H9 (cell line): ENCODE results near the gene WNT4. TPM values are rescaled to one million over a fixed set of nuclear protein-coding genes. Genes with fewer than 3 reads are reported as not detected.

Experiments used
- DNase-seq: peaks from one replicate; pipeline ENCODE4 v3.0.0-alpha.2; 2017
- H2AFZ ChIP-seq: one replicate; pipeline ENCODE4 v1.6.1; 2013; ENCODE audit warnings: mild to moderate bottlenecking, low read length, control low read depth, moderate library complexity
- H2AK5ac ChIP-seq: 2 replicates; pipeline ENCODE4 v1.6.1; 2013; ENCODE audit warnings: low read length, control low read depth, mixed read lengths; ENCODE audit not compliant: insufficient read length
- H2BK120ac ChIP-seq: one replicate; pipeline ENCODE4 v1.6.1; 2013; ENCODE audit warnings: low read depth, mild to moderate bottlenecking, low read length, control low read depth, inconsistent platforms; ENCODE audit not compliant: poor library complexity, severe bottlenecking
- H2BK12ac ChIP-seq: 2 replicates; pipeline ENCODE4 v1.6.1; 2013; ENCODE audit warnings: low read length, control low read depth, mixed read lengths, low read depth; ENCODE audit not compliant: insufficient read length
- H2BK15ac ChIP-seq: 2 replicates; pipeline ENCODE4 v1.6.1; 2013; ENCODE audit warnings: low read depth, low read length, control low read depth
- H2BK20ac ChIP-seq: one replicate; pipeline ENCODE4 v1.6.1; 2013; ENCODE audit warnings: low read depth, mild to moderate bottlenecking, low read length, control low read depth, inconsistent platforms; ENCODE audit not compliant: poor library complexity, severe bottlenecking
- H2BK5ac ChIP-seq: 2 replicates; pipeline ENCODE4 v1.6.1; 2013; ENCODE audit warnings: low read length, control low read depth, mixed read lengths; ENCODE audit not compliant: insufficient read length
- H3K14ac ChIP-seq: 2 replicates; pipeline ENCODE4 v1.6.1; 2013; ENCODE audit warnings: low read length, control low read depth; ENCODE audit not compliant: insufficient read depth
- H3K18ac ChIP-seq: 2 replicates; pipeline ENCODE4 v1.6.1; 2013; ENCODE audit warnings: low read depth, mild to moderate bottlenecking, mixed read lengths, low read length, control low read depth; ENCODE audit not compliant: insufficient read length
- H3K23ac ChIP-seq: 2 replicates; pipeline ENCODE4 v1.6.1; 2013; ENCODE audit warnings: low read length, control low read depth, mixed read lengths, low read depth; ENCODE audit not compliant: insufficient read length
- H3K23me2 ChIP-seq: 2 replicates; pipeline ENCODE4 v1.6.1; 2013; ENCODE audit warnings: low read depth, mild to moderate bottlenecking, mixed read lengths, low read length, control low read depth; ENCODE audit not compliant: insufficient read length, poor library complexity, severe bottlenecking
- H3K27ac ChIP-seq: 2 replicates; pipeline ENCODE4 v1.5.1; 2013; ENCODE audit warnings: low read length, control low read depth, mixed read lengths, low read depth; ENCODE audit not compliant: insufficient read length
- H3K27me3 ChIP-seq: 2 replicates; pipeline ENCODE4 v1.6.1; 2013; ENCODE audit warnings: low read length, control low read depth, inconsistent platforms; ENCODE audit not compliant: insufficient read depth
- H3K4ac ChIP-seq: 2 replicates; pipeline ENCODE4 v1.6.1; 2013; ENCODE audit warnings: low read depth, mild to moderate bottlenecking, control low read depth, inconsistent platforms, low read length, moderate library complexity
- H3K4me1 ChIP-seq: 2 replicates; pipeline ENCODE4 v1.6.1; 2013; ENCODE audit warnings: low read length, control low read depth, inconsistent platforms; ENCODE audit not compliant: insufficient read depth
- H3K4me2 ChIP-seq: 2 replicates; pipeline ENCODE4 v1.6.1; 2013; ENCODE audit warnings: low read length, control low read depth, mixed read lengths; ENCODE audit not compliant: insufficient read length, insufficient read depth
- H3K56ac ChIP-seq: 2 replicates; pipeline ENCODE4 v1.6.1; 2013; ENCODE audit warnings: low read depth, mild to moderate bottlenecking, mixed read lengths, low read length, control low read depth; ENCODE audit not compliant: insufficient read length
- H3K79me1 ChIP-seq: 2 replicates; pipeline ENCODE4 v1.6.1; 2013; ENCODE audit warnings: low read depth, mild to moderate bottlenecking, moderate library complexity, low read length, control low read depth, inconsistent platforms; ENCODE audit not compliant: insufficient read depth, poor library complexity, severe bottlenecking
- H3K79me2 ChIP-seq: 2 replicates; pipeline ENCODE4 v1.6.1; 2013; ENCODE audit warnings: low read length, control low read depth, inconsistent platforms; ENCODE audit not compliant: insufficient read depth
- H3K9ac ChIP-seq: 2 replicates; pipeline ENCODE4 v1.6.1; 2013; ENCODE audit warnings: low read length, control low read depth, mixed read lengths; ENCODE audit not compliant: insufficient read length; ENCODE audit errors: extremely low read depth
- H3K9me3 ChIP-seq: one replicate; pipeline ENCODE4 v1.6.1; 2013; ENCODE audit warnings: low read depth, low read length, inconsistent platforms; ENCODE audit not compliant: control insufficient read depth
- H3T11ph ChIP-seq: one replicate; pipeline ENCODE4 v1.6.1; 2013; ENCODE audit warnings: mild to moderate bottlenecking, low read length, control low read depth, inconsistent platforms
- H4K20me1 ChIP-seq: one replicate; pipeline ENCODE4 v1.6.1; 2013; ENCODE audit not compliant: control insufficient read depth, insufficient read length, insufficient read depth
- H4K5ac ChIP-seq: 2 replicates; pipeline ENCODE4 v1.6.1; 2013; ENCODE audit warnings: low read depth, mild to moderate bottlenecking, mixed read lengths, low read length, control low read depth; ENCODE audit not compliant: insufficient read length
- H4K8ac ChIP-seq: replicated peaks from 2 replicates; pipeline ENCODE4 v1.6.1; 2013; ENCODE audit warnings: low read length, control low read depth, mixed read lengths, low read depth; ENCODE audit not compliant: insufficient read length
- H4K91ac ChIP-seq: 2 replicates; pipeline ENCODE4 v1.6.1; 2013; ENCODE audit warnings: low read depth, mild to moderate bottlenecking, moderate library complexity, mixed read lengths, low read length, control low read depth; ENCODE audit not compliant: insufficient read length
- H3K27ac Mint-ChIP-seq, 3 experiments: 2 replicates in 2 of 3; 3 replicates in 1 of 3; pipeline ENCODE4 v1.8.0; 2020 to 2021; ENCODE audit warnings: mixed read lengths in 3 of 3, mild to moderate bottlenecking in 1 of 3, moderate library complexity in 1 of 3
- H3K27me3 Mint-ChIP-seq: 2 replicates; pipeline ENCODE4 v1.8.0; 2021; ENCODE audit warnings: low read depth, mild to moderate bottlenecking, moderate library complexity, mixed read lengths
- H3K36me3 Mint-ChIP-seq, 3 experiments: 2 replicates in 2 of 3; 3 replicates in 1 of 3; pipeline ENCODE4 v1.8.0; 2020 to 2021; ENCODE audit warnings: low read depth in 3 of 3, mixed read lengths in 3 of 3; ENCODE audit not compliant: insufficient read depth in 1 of 3
- H3K4me1 Mint-ChIP-seq, 2 experiments: 2 replicates each; pipeline ENCODE4 v1.8.0; 2020; ENCODE audit warnings: mixed read lengths in 2 of 2
- H3K4me3 Mint-ChIP-seq, 2 experiments: 2 replicates in 1 of 2; 3 replicates in 1 of 2; pipeline ENCODE4 v1.8.0; 2020 to 2021; ENCODE audit warnings: mild to moderate bottlenecking in 2 of 2, mixed read lengths in 2 of 2, moderate library complexity in 1 of 2
- H3K9me3 Mint-ChIP-seq, 2 experiments: 2 replicates in 1 of 2; 3 replicates in 1 of 2; pipeline ENCODE4 v1.8.0; 2020; ENCODE audit warnings: mild to moderate bottlenecking in 2 of 2, mixed read lengths in 2 of 2, moderate library complexity in 1 of 2
- CTCF ChIP-seq: fragments of 200-600 bp; sonication (generic); conservative IDR thresholded peaks from 3 replicates; pipeline ENCODE4 v1.8.0; 2021; ENCODE audit warnings: antibody characterized with exemption, mild to moderate bottlenecking
- WGBS: extraction: QIAGEN DNeasy Blood & Tissue Kit; methylation state at CpG from one replicate; pipeline ENCODE4 v1.1.7; 2013; ENCODE audit warnings: missing lambda C conversion rate, low lambda C conversion rate, mixed read lengths; ENCODE audit not compliant: insufficient read length; ENCODE audit errors: extremely low coverage; 5-methylcytosine and 5-hydroxymethylcytosine counted together
- total RNA-seq: library from RNA; stranded (reverse); gene quantifications from 2 replicates; pipeline ENCODE4 v1.2.1, GENCODE V29; 2021

The WNT4 gene
- total RNA-seq, 1 experiment from 2014 or later, result 1.4 TPM

GRCh38 chr1:22127248-22127647 is 15.6 kb downstream of the WNT4 start:
- peaks cover 2% of the 10 kb centered on the region; the same call in 1 of the 2 replicates for H3K27me3 Mint-ChIP-seq
- H3T11ph ChIP-seq, result no peak overlapping the region
- peaks cover 5% of the 10 kb centered on the region; the same call in 1 of the 2 replicates for H3K4me1 ChIP-seq
- H3K4me1 Mint-ChIP-seq, result peaks cover 13 to 18% of the 10 kb centered on the region in 2 experiments
- no CpG with 5 or more reads among the region's 6 CpGs for WGBS
- H3K36me3 Mint-ChIP-seq, result no peaks in the 10 kb centered on the region; a peak in 1 of 7 replicates
- H4K20me1 ChIP-seq, result no peaks in the 10 kb centered on the region
- DNase-seq, result no peak
- H3K79me2 ChIP-seq, result no peaks in the 10 kb centered on the region
- no peak overlapping the region for H3K56ac ChIP-seq
- H4K5ac ChIP-seq, result no peak overlapping the region
- no peak overlapping the region for H3K4me3 Mint-ChIP-seq
- TF ChIP-seq CTCF, result no peak
- H3K27ac ChIP-seq, result no peak overlapping the region
- no peak overlapping the region for H2AFZ ChIP-seq
- no peak overlapping the region for H4K8ac ChIP-seq
- no peaks in the 10 kb centered on the region for H3K23me2 ChIP-seq
- no peaks in the 10 kb centered on the region for H3K27me3 ChIP-seq
- no peak overlapping the region for H2AK5ac ChIP-seq
- H3K18ac ChIP-seq, result no peak overlapping the region
- H3K9me3 Mint-ChIP-seq, result no peaks in the 10 kb centered on the region
- no peak overlapping the region for H2BK120ac ChIP-seq
- H2BK5ac ChIP-seq, result no peak overlapping the region
- H2BK15ac ChIP-seq, result no peak overlapping the region
- no peaks in the 10 kb centered on the region for H3K79me1 ChIP-seq
- no peak overlapping the region for H3K4ac ChIP-seq
- no peak overlapping the region for H3K23ac ChIP-seq
- no peak overlapping the region for H3K27ac Mint-ChIP-seq
- no peak overlapping the region for H3K14ac ChIP-seq
- H3K9me3 ChIP-seq, result no peaks in the 10 kb centered on the region
- no peak overlapping the region for H3K9ac ChIP-seq
- no peak overlapping the region for H3K4me2 ChIP-seq
- no peak overlapping the region for H2BK12ac ChIP-seq
- no peak overlapping the region for H4K91ac ChIP-seq
- no peak overlapping the region for H2BK20ac ChIP-seq
